Effector CD4-positive, alpha-beta T cell (primary cell): ENCODE measurements around the gene ATP5MC2.
"Not testable (repeated sequence)": the region's sequence is repeated elsewhere in the genome, so short reads cannot be mapped to it uniquely, and the experiment has no call there.

Source experiments
- DNase-seq: peaks from one replicate; pipeline ENCODE4 v3.0.0-alpha.2; 2020

The ATP5MC2 gene

GRCh38 chr12:53688134-53688533 is 12.3 kb upstream of the ATP5MC2 start:
- DNase-seq = no peak

- no peak for DNase-seq
Measured at GRCh38 chr12:53686436-53686835, 10.6 kb upstream of the ATP5MC2 start.

- DNase-seq = no peak
Measured at GRCh38 chr12:53684654-53685220, 8.9 kb upstream of the ATP5MC2 start.

GRCh38 chr12:53683983-53684382 is 8.1 kb upstream of the ATP5MC2 start:
- DNase-seq = no peak

GRCh38 chr12:53683494-53683893 is 7.6 kb upstream of the ATP5MC2 start:
- no peak for DNase-seq

- not testable (repeated sequence) for DNase-seq
Measured at GRCh38 chr12:53680061-53680460, 4.2 kb upstream of the ATP5MC2 start.

GRCh38 chr12:53677800-53678148 is 1.9 kb upstream of the ATP5MC2 start:
- no peak for DNase-seq

GRCh38 chr12:53677016-53677799 is 1.3 kb upstream of the ATP5MC2 start:
- no peak for DNase-seq

GRCh38 chr12:53676656-53677015 is 753 bp upstream of the ATP5MC2 start:
- DNase-seq = no peak

GRCh38 chr12:53674977-53675700 is 744 bp downstream of the ATP5MC2 start:
- DNase-seq = no peak

GRCh38 chr12:53670971-53671370 is 4.9 kb downstream of the ATP5MC2 start:
- no peak for DNase-seq

GRCh38 chr12:53670308-53670707 is 5.6 kb downstream of the ATP5MC2 start:
- no peak for DNase-seq

- no peak for DNase-seq
Measured at GRCh38 chr12:53667080-53667479, 8.8 kb downstream of the ATP5MC2 start.

- no peak for DNase-seq
Measured at GRCh38 chr12:53664936-53665335, 10.9 kb downstream of the ATP5MC2 start.

- DNase-seq = no peak
Measured at GRCh38 chr12:53664191-53664590, 11.7 kb downstream of the ATP5MC2 start.

- DNase-seq = no peak
Measured at GRCh38 chr12:53660041-53660440, 15.8 kb downstream of the ATP5MC2 start.

- no peak for DNase-seq
Measured at GRCh38 chr12:53659571-53659981, 16.3 kb downstream of the ATP5MC2 start.

- no peak for DNase-seq
Measured at GRCh38 chr12:53659011-53659551, 16.8 kb downstream of the ATP5MC2 start.

GRCh38 chr12:53657041-53657440 is 18.8 kb downstream of the ATP5MC2 start:
- no peak for DNase-seq

- DNase-seq = no peak
Measured at GRCh38 chr12:53653595-53653994, 22.3 kb downstream of the ATP5MC2 start.

GRCh38 chr12:53652366-53652765 is 23.5 kb downstream of the ATP5MC2 start:
- no peak for DNase-seq

GRCh38 chr12:53651737-53652136 is 24.1 kb downstream of the ATP5MC2 start:
- no peak for DNase-seq

GRCh38 chr12:53646300-53646699 is 29.6 kb downstream of the ATP5MC2 start:
- DNase-seq = not testable (repeated sequence)

GRCh38 chr12:53645165-53645564 is 30.7 kb downstream of the ATP5MC2 start:
- no peak for DNase-seq
